Spleen (tissue), 11 donors: ENCODE measurements around the gene OR2A1. TPM values are rescaled to one million over a fixed set of nuclear protein-coding genes. Genes with fewer than 3 reads are reported as not detected.
"Not testable (repeated sequence)": the region's sequence is repeated elsewhere in the genome, so short reads cannot be mapped to it uniquely, and the experiment has no call there.

Experiments used
- DNase-seq: peaks from one replicate; pipeline ENCODE4 v3.0.0-alpha.2; 2020
- H3K27ac ChIP-seq, 8 donors: fragments of 200-600 bp; sonication (generic) in 7 of 8; 1 replicate in 4 of 8; 2 replicates in 4 of 8; pipeline versions ENCODE4 v1.5.0 to v1.8.0; 2016 to 2021; ENCODE audit warnings: inconsistent platforms in 4 of 8, mild to moderate bottlenecking in 4 of 8, moderate library complexity in 1 of 8
- H3K27me3 ChIP-seq, 7 donors: fragments of 200-600 bp; sonication (generic) in 6 of 7; replicated peaks in 1 of 7; 1 replicate in 4 of 7; 2 replicates in 3 of 7; pipeline versions ENCODE4 v1.5.0 to v1.8.0; 2016 to 2021; ENCODE audit warnings: inconsistent platforms in 3 of 7, mild to moderate bottlenecking in 1 of 7
- H3K36me3 ChIP-seq, 6 donors: fragments of 200-600 bp; sonication (generic) in 5 of 6; 1 replicate in 4 of 6; 2 replicates in 2 of 6; pipeline versions ENCODE4 v1.5.0 to v1.8.0; 2016 to 2021; ENCODE audit warnings: inconsistent platforms in 2 of 6
- H3K4me1 ChIP-seq, 6 donors: fragments of 200-600 bp; sonication (generic) in 5 of 6; 1 replicate in 3 of 6; 2 replicates in 3 of 6; pipeline versions ENCODE4 v1.5.0 to v1.8.0; 2016 to 2021; ENCODE audit warnings: inconsistent platforms in 3 of 6
- H3K4me3 ChIP-seq, 8 donors: fragments of 200-600 bp; sonication (generic) in 7 of 8; 1 replicate in 4 of 8; 2 replicates in 4 of 8; pipeline versions ENCODE4 v1.5.0 to v1.8.0; 2016 to 2021; ENCODE audit warnings: inconsistent platforms in 4 of 8, mild to moderate bottlenecking in 4 of 8, moderate library complexity in 2 of 8
- H3K9me3 ChIP-seq, 8 donors: fragments of 200-600 bp; sonication (generic) in 7 of 8; 1 replicate in 4 of 8; 2 replicates in 4 of 8; pipeline versions ENCODE4 v1.5.0 to v1.8.0; 2016 to 2021; ENCODE audit warnings: inconsistent platforms in 4 of 8
- WGBS, 5 donors: extraction: QIAGEN DNeasy Blood & Tissue Kit in 3 of 5; methylation state at CpG; one replicate each; pipeline versions ENCODE4 v1.1.5 to v1.1.7; 2013 to 2018; 5-methylcytosine and 5-hydroxymethylcytosine counted together
- intact Hi-C: fragments of 100-400 bp; cut with DNase I; formaldehyde crosslinking; loops from one replicate; pipeline ENCODE4 v1.15.0; 2023; ENCODE audit warnings: low total_unique reads
- polyA plus RNA-seq, 3 donors: library from polyadenylated mRNA; stranded (reverse); fragments of 200-250 nt; gene quantifications; one replicate each; pipeline ENCODE4 v1.2.1, GENCODE V29; 2013
- total RNA-seq, 7 donors: library from RNA; depleted of rRNA in 3 of 7; stranded (reverse); fragments of >200 nt in 3 of 7; fragmentation: NEBNext Ultra II Directional in 4 of 7; extraction: Animal tissue kit (Norgen Biotek cat#: 25700) in 4 of 7; gene quantifications; one replicate each; pipeline versions ENCODE4 v1.1.0 to v1.2.1, GENCODE V29; 2016 to 2021
- donor health status: healthy with polysubstance abuse.
- donor health status: DM: no; HTN: no; CAD: no; lungs with moderate emphysema.
- donor health status: DM: no; HTN: no; CAD: no.
- donor health status: Bipolar disorder and iron deficiency.
- donor health status: healthy.
- donor health status: DM: no; HTN: no; CAD: no.
- donor health status: DM: yes; HTN: yes; CAD: no.

The OR2A1 gene
- total and polyA plus RNA-seq, 10 donors: 0.03 to 0.60 (median 0.46) TPM; not detected in 1

DNA sequence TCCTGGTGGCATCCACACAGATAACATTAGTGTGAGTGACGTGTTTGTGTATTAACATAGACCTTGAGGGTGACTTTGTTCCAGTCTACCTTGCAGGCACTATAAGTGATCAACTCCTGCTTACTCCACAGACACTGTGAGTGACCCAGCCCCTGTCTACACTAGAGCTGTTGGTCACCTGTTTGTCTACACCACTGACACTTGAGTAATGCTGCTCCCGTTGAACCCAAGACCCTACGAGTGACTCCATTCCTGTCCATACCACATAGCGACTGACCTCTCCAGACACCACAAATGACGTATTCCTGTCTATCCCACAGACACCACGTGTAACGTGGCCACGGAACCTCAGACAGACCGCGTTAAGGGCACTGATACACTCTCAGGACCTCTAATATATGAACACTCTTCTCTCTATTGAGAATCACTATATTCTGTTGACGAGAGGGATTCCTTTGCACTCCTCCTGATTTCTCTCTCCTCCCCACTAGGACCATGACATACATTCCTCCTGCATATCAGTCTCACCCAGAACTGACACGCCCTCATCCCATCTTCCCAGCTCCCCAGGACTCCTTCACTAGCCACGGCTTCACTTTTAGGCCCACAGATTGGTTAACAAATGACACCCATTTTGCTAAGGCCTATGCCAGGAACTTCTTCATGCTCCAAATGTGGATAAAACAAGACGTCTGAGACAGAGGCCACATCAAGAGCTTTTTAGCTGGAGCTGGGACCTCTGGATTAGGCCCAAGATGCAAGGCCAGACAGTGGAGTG is 19.6 kb upstream of the OR2A1 start:
- H3K4me1 ChIP-seq, H3K9me3 ChIP-seq, intact Hi-C loops, H3K4me3 ChIP-seq, H3K27ac ChIP-seq, H3K36me3 ChIP-seq, H3K27me3 ChIP-seq: not testable (repeated sequence)
- peak; percentile 14 for DNase-seq
- WGBS, 5 donors: 92 to 98% (median 95%) methylated on average over 2 to 4 of the region's 14 CpGs

- DNase-seq, intact Hi-C loops, H3K27me3 ChIP-seq, H3K4me1 ChIP-seq, H3K36me3 ChIP-seq, H3K9me3 ChIP-seq, H3K27ac ChIP-seq: not testable (repeated sequence)
- WGBS, 5 donors: no CpG with 5 or more reads among the region's 60 CpGs
- peak overlapping the region in 1 of 8 donors; percentile 45 for H3K4me3 ChIP-seq
Measured at GRCh38 chr7:144293794-144294499, 18.3 kb upstream of the OR2A1 start.

DNA sequence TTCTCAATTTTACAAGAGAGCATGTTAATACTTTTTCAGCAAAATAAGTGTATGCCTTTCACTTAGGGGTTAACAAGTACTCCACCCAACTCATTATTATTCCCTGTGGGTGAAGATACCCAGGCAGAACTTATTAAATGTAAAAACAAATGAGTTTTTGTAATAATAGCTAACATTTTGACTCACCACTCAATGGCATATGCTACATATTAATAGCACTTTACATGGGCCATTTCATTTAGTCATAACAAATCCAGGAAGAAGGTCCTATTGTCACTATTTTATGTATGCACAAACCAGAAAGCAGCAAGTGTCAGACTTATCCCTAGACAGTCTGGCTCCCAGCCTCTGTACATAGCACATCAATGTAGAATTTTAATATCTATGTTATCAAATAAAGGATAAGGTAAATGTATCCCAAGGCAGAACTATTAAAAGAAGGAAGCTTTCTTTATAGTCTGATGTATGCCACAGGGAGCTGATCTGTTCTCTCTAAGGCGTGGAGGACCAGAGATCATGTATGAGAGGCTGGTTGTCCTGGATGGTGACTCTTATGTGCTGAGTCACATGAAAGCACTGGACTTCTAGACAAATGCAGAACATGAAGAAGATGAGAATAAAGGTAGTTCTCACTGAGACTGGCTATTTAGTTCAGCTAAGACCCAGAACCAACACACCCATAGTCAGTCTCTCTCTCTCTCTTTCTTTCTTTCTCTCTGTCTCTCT is 9.5 kb upstream of the OR2A1 start:
- intact Hi-C loops, H3K4me1 ChIP-seq, H3K36me3 ChIP-seq, H3K27ac ChIP-seq, H3K4me3 ChIP-seq, H3K27me3 ChIP-seq, DNase-seq, H3K9me3 ChIP-seq: not testable (repeated sequence)
- no CpG with 5 or more reads among the region's 1 CpG for WGBS, 5 donors

GRCh38 chr7:144303607-144304006 is 8.6 kb upstream of the OR2A1 start:
- H3K4me1 ChIP-seq, H3K27ac ChIP-seq, H3K4me3 ChIP-seq, H3K9me3 ChIP-seq, H3K36me3 ChIP-seq, DNase-seq, H3K27me3 ChIP-seq, intact Hi-C loops: not testable (repeated sequence)
- no CpG with 5 or more reads among the region's 5 CpGs for WGBS, 5 donors

DNA sequence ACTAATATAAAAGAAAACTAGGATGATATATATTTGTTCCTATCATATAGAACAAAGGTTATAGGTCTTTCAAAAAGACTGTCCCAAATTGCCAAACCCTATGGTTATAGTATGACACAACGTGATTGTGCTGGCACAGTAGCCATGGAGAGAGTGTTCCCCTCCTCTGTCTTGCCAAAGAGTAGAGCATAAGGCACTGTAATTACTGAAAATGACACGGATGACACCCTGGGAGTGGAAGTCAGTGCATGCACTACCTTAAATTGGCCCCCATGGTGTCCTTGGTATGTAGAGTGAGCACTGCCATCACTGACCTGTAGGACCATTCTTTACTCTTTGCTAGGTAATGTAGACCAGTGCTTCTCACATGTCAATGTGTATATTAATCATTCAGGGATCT is 7.1 kb upstream of the OR2A1 start:
- no CpG with 5 or more reads among the region's 2 CpGs for WGBS, 5 donors
- H3K27me3 ChIP-seq, intact Hi-C loops, H3K9me3 ChIP-seq, H3K4me1 ChIP-seq, H3K36me3 ChIP-seq, H3K27ac ChIP-seq, H3K4me3 ChIP-seq, DNase-seq: not testable (repeated sequence)

DNA sequence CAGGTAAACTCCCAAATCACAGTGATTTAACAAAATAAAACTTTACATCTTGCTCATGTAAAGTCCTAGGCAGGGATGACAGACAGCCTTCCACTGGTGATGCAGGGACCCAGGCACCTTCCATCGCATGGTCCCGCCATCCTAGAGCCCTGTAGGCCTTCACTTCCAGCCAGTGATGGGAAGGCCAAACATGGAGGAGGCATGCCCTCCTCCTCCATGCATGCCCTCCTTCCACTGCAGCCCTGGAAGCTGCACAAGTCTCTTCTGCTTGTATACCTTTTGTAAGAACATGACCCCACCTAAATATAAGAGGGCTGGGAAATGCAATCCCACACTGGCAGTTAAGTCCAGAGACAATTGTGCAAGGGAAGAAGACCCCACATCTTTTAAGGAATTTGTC is 2.5 kb upstream of the OR2A1 start:
- DNase-seq, H3K36me3 ChIP-seq, H3K4me1 ChIP-seq, intact Hi-C loops, H3K27ac ChIP-seq, H3K27me3 ChIP-seq, H3K4me3 ChIP-seq, H3K9me3 ChIP-seq: not testable (repeated sequence)
- no CpG with 5 or more reads among the region's 2 CpGs for WGBS, 5 donors

GRCh38 chr7:144311218-144311617 is 1.0 kb upstream of the OR2A1 start:
- WGBS, 5 donors: 100% methylated on average over 1 of the region's 2 CpGs; no CpG with 5 or more reads in 3 of the 5 donors
- DNase-seq, H3K4me3 ChIP-seq, H3K9me3 ChIP-seq, intact Hi-C loops, H3K27ac ChIP-seq, H3K36me3 ChIP-seq, H3K4me1 ChIP-seq, H3K27me3 ChIP-seq: not testable (repeated sequence)

DNA sequence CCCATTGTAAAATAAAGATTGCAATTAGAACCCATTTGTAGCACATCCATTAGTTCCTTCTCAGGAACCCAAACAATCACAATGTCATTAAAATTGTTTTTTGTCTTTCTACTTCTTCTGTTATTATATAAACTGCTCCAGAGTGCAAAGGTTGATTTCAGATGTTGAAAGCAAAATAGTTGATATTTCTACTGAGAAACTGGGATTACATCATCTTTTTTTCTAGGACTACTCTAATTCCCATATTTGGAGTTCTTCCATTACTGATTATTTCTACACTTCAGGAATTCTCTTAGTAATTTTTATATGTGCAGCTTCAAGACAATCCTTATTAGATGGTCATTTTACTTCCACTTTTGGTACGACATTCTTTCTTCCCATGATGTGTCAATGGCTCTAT is 5.3 kb downstream of the OR2A1 start:
- H3K27me3 ChIP-seq, intact Hi-C loops: not testable (repeated sequence)
- 91% methylated on average over 1 of the region's 1 CpG; no CpG with 5 or more reads in 4 of the 5 donors for WGBS, 5 donors

DNA sequence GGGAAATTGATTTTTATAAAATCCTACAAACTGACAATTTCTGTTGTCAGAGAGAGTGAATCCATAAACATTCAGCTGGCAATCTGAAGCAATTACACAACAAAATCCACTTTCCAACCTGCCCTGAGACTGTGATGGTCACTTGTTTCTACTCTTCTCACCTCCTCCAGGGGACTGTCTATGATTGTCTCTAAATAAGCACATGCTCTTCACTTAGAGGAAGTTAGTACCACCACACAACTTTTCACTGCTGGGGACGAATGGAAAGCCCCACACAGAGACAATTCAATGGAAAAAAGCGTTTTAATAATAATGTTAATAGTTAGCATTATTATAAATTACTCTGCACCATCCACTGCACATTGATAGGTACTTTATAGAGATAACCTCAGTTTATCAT is 7.3 kb downstream of the OR2A1 start:
- DNase-seq, H3K9me3 ChIP-seq, H3K27me3 ChIP-seq, H3K27ac ChIP-seq, H3K4me3 ChIP-seq, H3K36me3 ChIP-seq, intact Hi-C loops, H3K4me1 ChIP-seq: not testable (repeated sequence)
- WGBS, 5 donors: no CpG with 5 or more reads among the region's 2 CpGs

More for the DNA sequence above, 5.3 kb downstream of the OR2A1 start:
- not testable (repeated sequence) for DNase-seq, H3K9me3 ChIP-seq, H3K4me1 ChIP-seq, H3K27ac ChIP-seq, H3K4me3 ChIP-seq, H3K36me3 ChIP-seq

DNA sequence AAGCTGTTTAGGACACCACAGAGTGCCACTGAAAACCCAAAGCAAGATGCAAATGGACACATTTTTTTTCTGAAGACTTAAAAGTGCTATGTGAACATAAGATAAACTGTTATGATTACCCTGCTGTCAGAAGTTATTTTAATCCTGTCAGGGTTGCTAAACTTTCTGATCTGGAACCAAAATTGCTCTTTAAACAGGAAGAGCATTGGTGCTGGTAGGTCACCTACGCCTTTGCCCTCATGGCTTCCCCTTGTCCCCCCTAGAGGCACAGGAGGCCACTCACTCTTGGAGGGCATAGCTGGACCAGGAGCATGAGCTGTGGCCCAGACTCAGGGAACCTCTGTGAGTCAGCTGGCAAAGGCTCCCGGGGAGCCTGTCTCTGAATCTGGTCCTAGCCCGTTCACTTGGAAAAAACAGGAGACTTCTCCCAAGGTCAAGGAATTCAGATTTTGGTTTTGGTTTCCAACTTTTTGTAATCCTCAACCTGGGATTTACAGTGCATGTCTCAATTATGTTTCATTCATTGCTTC is 9.5 kb downstream of the OR2A1 start:
- H3K27me3 ChIP-seq, H3K36me3 ChIP-seq, H3K4me3 ChIP-seq, H3K27ac ChIP-seq, intact Hi-C loops, H3K9me3 ChIP-seq, DNase-seq, H3K4me1 ChIP-seq: not testable (repeated sequence)
- WGBS, 5 donors: 60 to 100% (median 93%) methylated on average over 1 of the region's 3 CpGs

GRCh38 chr7:144323359-144323758 is 11.1 kb downstream of the OR2A1 start:
- DNase-seq: peak; percentile 47
- H3K9me3 ChIP-seq, H3K4me1 ChIP-seq, H3K4me3 ChIP-seq, H3K36me3 ChIP-seq, H3K27ac ChIP-seq, intact Hi-C loops, H3K27me3 ChIP-seq: not testable (repeated sequence)
- 96 to 98% (median 97%) methylated on average over 3 of the region's 4 CpGs; no CpG with 5 or more reads in 2 of the 5 donors for WGBS, 5 donors
